AG04449 (cell line): ENCODE data around the gene FUT1.
"Not testable (repeated sequence)": the region's sequence is repeated elsewhere in the genome, so short reads cannot be mapped to it uniquely, and the experiment has no call there.

ENCODE experiments used
- CTCF ChIA-PET: fragments of 350-600 bp; formaldehyde crosslinking; extraction: SDS; loops from one replicate; lab custom pipeline; 2021; ENCODE audit warnings: antibody characterized with exemption; lab: Yijun Ruan, JAX
- POLR2A ChIA-PET: fragments of 400-600, 350-600 bp; formaldehyde crosslinking; extraction: SDS; loops from one replicate; lab custom pipeline; 2020; ENCODE audit warnings: antibody characterized with exemption, inconsistent platforms; lab: Yijun Ruan, JAX
- DNase-seq: peaks from one replicate; pipeline ENCODE4 v3.0.0-alpha.2; 2010; ENCODE audit warnings: low read depth, low spot score
- H3K4me3 ChIP-seq: 2 replicates; pipeline ENCODE4 v1.5.1; 2011; ENCODE audit warnings: low read depth, mild to moderate bottlenecking, control low read depth, low read length
- CTCF ChIP-seq: IDR thresholded peaks from one replicate; pipeline ENCODE4 v1.5.1; 2011; ENCODE audit warnings: mild to moderate bottlenecking, moderate library complexity, low read length, control low read depth, inconsistent platforms; ENCODE audit not compliant: insufficient read depth; ENCODE audit errors: missing control alignments

FUT1 gene

GRCh38 chr19:48770734-48771472 is 18.5 kb upstream of the FUT1 start:
- no peak for DNase-seq
- H3K4me3 ChIP-seq = no peak overlapping the region
- ChIA-PET CTCF (interaction anchor here (0.7 to 1.4 kb wide), 2 partner anchors 15 to 72 kb away, joined by 3 to 4 read pairs; no protein-coding TSS in a partner anchor), POLR2A (interaction anchor here (0.6 kb wide), 1 partner anchor 17 kb away, joined by 3 read pairs; no protein-coding TSS in a partner anchor)
- TF ChIP-seq CTCF = no peak

- no peak for TF ChIP-seq CTCF
- ChIA-PET POLR2A (interaction anchor here (0.6 to 0.7 kb wide), 2 partner anchors 18 to 56 kb away, joined by 3 read pairs; no protein-coding TSS in a partner anchor), CTCF (interaction anchor here (0.7 to 1.7 kb wide), 4 partner anchors 14 to 72 kb away, joined by 3 to 8 read pairs (median 4); no protein-coding TSS in a partner anchor)
- H3K4me3 ChIP-seq = no peak overlapping the region
- DNase-seq = peak; percentile 83
Measured at GRCh38 chr19:48770266-48770665, 17.8 kb upstream of the FUT1 start.

- no peak overlapping the region for H3K4me3 ChIP-seq
- DNase-seq = no peak
- no peak for TF ChIP-seq CTCF
- POLR2A ChIA-PET = interaction anchor here (0.7 kb wide), 1 partner anchor 55 kb away, joined by 3 read pairs; no protein-coding TSS in a partner anchor
- CTCF ChIA-PET = interaction anchor here (0.8 to 1.7 kb wide), 5 partner anchors 15 to 201 kb away, joined by 3 to 8 read pairs (median 3); no protein-coding TSS in a partner anchor
Measured at GRCh38 chr19:48768994-48769713, 16.7 kb upstream of the FUT1 start.

GRCh38 chr19:48768171-48768753 is 15.8 kb upstream of the FUT1 start:
- DNase-seq, POLR2A ChIA-PET, H3K4me3 ChIP-seq: not testable (repeated sequence)
- CTCF ChIA-PET = interaction anchor here (1.2 kb wide), 1 partner anchor 93 kb away, joined by 3 read pairs; no protein-coding TSS in a partner anchor

GRCh38 chr19:48765816-48766215 is 13.4 kb upstream of the FUT1 start:
- DNase-seq, H3K4me3 ChIP-seq, CTCF ChIA-PET: not testable (repeated sequence)
- POLR2A ChIA-PET = interaction anchor here (0.6 kb wide), 1 partner anchor 121 kb away, joined by 3 read pairs; no protein-coding TSS in a partner anchor

GRCh38 chr19:48760504-48761205 is 8.2 kb upstream of the FUT1 start:
- no peak for TF ChIP-seq CTCF
- no peak for DNase-seq
- POLR2A ChIA-PET = interaction anchor here (0.5 kb wide), 1 partner anchor 36 kb away, joined by 4 read pairs; no protein-coding TSS in a partner anchor
- no peak overlapping the region for H3K4me3 ChIP-seq
- CTCF ChIA-PET = no interaction called here
